ENCODE data around the gene CES4A.

- TF ChIP-seq ELF4 (IDR thresholded peaks at IDR 0.05) (no peak), FOXM1 (IDR thresholded peaks at IDR 0.05; ENCODE audit: borderline replicate concordance) (no peak), SUZ12 (IDR thresholded peaks at IDR 0.05) (no peak), FOXK2 (IDR thresholded peaks at IDR 0.05) (no peak), ARNT (IDR thresholded peaks at IDR 0.05) (no peak), L3MBTL2 (conservative IDR thresholded peaks at IDR 0.05) (no peak), BHLHE40 (IDR thresholded peaks at IDR 0.05; ENCODE audit: borderline replicate concordance) (no peak), SP1 (IDR thresholded peaks at IDR 0.05) (no peak), NFRKB (IDR thresholded peaks at IDR 0.05) (no peak), CTBP1 (IDR thresholded peaks at IDR 0.05; ENCODE audit: borderline replicate concordance) (no peak)
These were observed 13.0 kb upstream of the CES4A start for GRCh38 chr16:66975302-66975893.
